AG09309 (cell line): ENCODE measurements around the gene ZNF652.

Experiments
- DNase-seq: peaks from one replicate; pipeline ENCODE4 v3.0.0-alpha.2; 2010; ENCODE audit warnings: low read depth
- H3K4me3 ChIP-seq: 2 replicates; pipeline ENCODE4 v1.5.1; 2011; ENCODE audit warnings: mild to moderate bottlenecking, low read depth, low read length, moderate library complexity; ENCODE audit not compliant: control insufficient read depth
- CTCF ChIP-seq: IDR thresholded peaks from 2 replicates; pipeline ENCODE4 v1.5.1; 2011; ENCODE audit warnings: mild to moderate bottlenecking, low read depth, low read length, inconsistent platforms; ENCODE audit not compliant: insufficient read depth, control insufficient read depth; ENCODE audit errors: missing control alignments

ZNF652 gene

GRCh38 chr17:49260011-49260816 lies 101.8 kb downstream of the ZNF652 start:
- no peak for TF ChIP-seq CTCF
- peak overlapping the region; percentile 52 for H3K4me3 ChIP-seq
- DNase-seq: peak; percentile 61

GRCh38 chr17:49259663-49260010 lies 102.4 kb downstream of the ZNF652 start:
- no peak for DNase-seq
- H3K4me3 ChIP-seq: peak overlapping the region; percentile 52
- no peak for TF ChIP-seq CTCF

GRCh38 chr17:49258394-49258793 lies 103.7 kb downstream of the ZNF652 start:
- DNase-seq: no peak
- no peak overlapping the region for H3K4me3 ChIP-seq
- TF ChIP-seq CTCF: no peak

GRCh38 chr17:49255125-49255524 lies 106.9 kb downstream of the ZNF652 start:
- TF ChIP-seq CTCF: no peak
- no peak for DNase-seq
- no peak overlapping the region for H3K4me3 ChIP-seq

GRCh38 chr17:49254066-49254465 lies 108.0 kb downstream of the ZNF652 start:
- no peak overlapping the region for H3K4me3 ChIP-seq
- DNase-seq: no peak
- no peak for TF ChIP-seq CTCF

GRCh38 chr17:49252148-49252695 lies 109.8 kb downstream of the ZNF652 start:
- H3K4me3 ChIP-seq: no peak overlapping the region
- no peak for DNase-seq
- no peak for TF ChIP-seq CTCF

GRCh38 chr17:49249890-49250522 lies 112.0 kb downstream of the ZNF652 start:
- H3K4me3 ChIP-seq: no peak overlapping the region
- no peak for DNase-seq
- TF ChIP-seq CTCF: no peak
